Activated CD8-positive, alpha-beta memory T cell treated with anti-CD3 and anti-CD28 coated beads, Interleukin-2, amount 50 U/mL, for 24 hours (primary cell): ENCODE data around the gene MAFG.

Experiments used
- DNase-seq: peaks from one replicate; pipeline ENCODE4 v3.0.0-alpha.2; 2020; ENCODE audit errors: extremely low read depth

MAFG gene

GRCh38 chr17:81939881-81940385 is 12.4 kb upstream of the MAFG start:
- DNase-seq, result no peak

DNA sequence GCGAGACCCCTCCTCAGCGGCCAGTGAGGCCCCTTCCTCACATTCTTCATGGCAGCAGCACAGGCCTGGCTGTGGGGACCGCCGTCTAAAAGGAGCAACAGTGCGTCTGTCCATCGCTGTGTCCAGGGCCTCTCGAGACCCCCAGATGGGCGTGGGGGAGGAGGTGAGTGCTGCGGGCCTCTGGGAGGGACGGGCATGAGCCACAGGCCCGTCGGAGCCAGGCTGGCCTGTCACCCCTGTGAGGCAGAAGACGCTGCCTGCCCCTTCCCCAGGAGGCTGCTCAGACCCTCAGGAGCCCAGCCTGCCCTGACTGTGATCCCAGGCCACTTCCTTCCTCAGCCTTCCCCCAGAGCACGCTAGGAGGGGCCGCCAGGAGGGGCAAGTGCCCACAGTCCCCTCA is 11.7 kb upstream of the MAFG start:
- DNase-seq, result no peak

DNA sequence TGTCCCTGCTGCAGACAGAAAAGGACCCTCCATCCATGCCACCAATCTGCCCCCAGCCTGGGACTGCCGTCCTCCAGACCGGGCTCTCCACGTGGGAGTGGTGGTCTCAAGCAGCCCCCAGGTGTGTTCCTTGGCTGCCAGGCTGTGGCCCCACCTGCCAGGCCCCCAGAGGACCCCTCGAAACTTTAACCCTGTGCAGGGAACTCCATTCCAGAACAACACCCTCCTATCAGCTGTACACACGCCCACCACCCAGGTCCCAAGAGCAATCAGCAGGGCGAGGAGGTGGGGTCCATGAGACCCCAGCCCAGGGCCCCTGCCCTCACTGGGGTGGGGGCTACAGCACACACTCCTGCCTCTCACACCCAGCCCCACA is 8.2 kb upstream of the MAFG start:
- DNase-seq, result no peak

GRCh38 chr17:81934850-81935708 is 7.5 kb upstream of the MAFG start:
- DNase-seq, result no peak

GRCh38 chr17:81934098-81934757 is 6.7 kb upstream of the MAFG start:
- no peak for DNase-seq

- DNase-seq, result no peak
These were observed 5.7 kb upstream of the MAFG start for GRCh38 chr17:81933178-81933699.

- no peak for DNase-seq
These were observed 4.9 kb upstream of the MAFG start for GRCh38 chr17:81932333-81932983.

DNA sequence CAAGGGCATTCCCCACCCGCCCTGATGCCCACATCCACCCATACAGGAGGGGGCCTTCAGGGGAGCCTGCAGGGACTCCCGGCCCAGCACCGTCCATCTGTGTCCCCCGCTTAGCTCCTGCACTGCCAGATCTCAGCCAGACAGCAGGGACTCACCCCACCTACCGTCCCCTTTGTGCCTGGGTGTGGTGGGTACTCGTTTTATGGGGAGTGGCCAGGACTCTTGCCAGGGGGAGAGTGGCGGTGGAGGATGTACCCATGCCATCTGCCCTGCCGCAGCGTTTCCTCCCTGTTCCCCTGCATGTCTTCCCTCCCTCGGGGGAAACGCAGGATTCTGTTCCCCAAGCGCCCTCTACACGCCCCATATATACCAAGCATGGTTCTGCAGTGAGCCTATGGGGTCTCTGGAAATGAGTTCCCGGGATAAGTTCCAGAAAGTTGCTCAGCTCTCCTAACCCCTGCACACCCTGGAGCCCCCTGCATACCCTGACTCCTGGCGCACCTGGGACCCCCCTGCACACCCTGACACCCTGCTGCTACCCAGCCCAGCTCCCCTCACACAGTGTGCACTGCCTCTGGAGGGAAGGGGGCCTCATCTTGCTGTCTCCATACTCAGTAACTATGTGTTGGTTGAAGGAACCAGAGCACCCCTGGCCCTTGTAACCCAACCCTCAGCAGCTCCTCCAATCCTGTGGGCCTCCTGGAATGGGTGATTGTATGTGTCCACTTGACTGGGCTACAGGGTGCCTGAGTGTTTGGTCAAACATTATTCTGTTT is 4.2 kb upstream of the MAFG start:
- DNase-seq, result no peak

- no peak for DNase-seq
These were observed 3.6 kb upstream of the MAFG start for GRCh38 chr17:81931189-81931556.

DNA sequence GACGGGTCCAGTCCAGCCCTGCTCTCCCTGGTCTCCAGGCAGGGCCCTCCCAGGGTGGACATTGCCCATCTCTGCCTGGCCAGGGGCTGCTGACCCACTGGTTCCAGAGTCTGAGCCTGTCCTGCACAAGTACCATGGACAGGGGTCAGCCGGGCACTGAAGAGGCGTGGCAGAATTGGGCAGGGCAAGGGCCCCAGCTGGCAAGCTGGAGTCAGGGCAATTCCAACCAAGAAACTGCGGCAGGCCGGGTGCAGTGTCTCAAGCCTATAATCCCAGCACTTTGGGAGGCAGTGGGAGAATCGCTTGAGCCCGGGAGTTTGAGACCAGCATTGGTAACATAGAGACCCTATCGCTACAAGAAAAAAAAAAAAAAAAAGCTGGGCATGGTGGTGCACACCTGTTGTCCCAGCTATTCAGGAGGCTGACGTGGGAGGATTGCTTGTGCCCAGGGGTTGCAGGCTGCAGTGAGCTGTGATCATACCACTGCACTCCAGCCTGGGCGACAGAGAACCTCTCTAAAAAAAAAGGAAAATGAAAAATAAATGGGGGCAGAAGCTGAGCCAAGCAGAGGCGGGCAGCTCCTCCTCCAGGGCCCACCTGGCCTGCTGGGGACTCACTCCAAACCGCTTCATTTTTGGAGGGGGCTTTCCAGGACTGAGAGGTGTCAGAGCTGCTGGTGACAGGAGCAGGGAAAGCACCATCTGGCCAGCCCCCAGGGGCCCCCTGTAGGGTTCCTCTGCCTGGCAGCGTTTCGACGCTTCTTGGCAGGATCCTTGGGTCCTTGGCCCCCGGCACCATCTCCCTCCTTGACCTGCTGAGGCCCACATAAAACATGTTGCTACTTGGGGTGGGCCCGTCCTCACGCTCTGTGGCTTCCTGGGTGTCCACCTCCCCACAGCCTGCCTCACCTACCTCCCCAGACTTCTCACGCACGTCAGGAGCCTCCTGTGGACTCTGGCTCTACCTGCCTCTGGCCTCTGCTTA is 2.9 kb upstream of the MAFG start:
- no peak for DNase-seq

- DNase-seq, result no peak
These were observed 2.0 kb upstream of the MAFG start for GRCh38 chr17:81929253-81930141.

DNA sequence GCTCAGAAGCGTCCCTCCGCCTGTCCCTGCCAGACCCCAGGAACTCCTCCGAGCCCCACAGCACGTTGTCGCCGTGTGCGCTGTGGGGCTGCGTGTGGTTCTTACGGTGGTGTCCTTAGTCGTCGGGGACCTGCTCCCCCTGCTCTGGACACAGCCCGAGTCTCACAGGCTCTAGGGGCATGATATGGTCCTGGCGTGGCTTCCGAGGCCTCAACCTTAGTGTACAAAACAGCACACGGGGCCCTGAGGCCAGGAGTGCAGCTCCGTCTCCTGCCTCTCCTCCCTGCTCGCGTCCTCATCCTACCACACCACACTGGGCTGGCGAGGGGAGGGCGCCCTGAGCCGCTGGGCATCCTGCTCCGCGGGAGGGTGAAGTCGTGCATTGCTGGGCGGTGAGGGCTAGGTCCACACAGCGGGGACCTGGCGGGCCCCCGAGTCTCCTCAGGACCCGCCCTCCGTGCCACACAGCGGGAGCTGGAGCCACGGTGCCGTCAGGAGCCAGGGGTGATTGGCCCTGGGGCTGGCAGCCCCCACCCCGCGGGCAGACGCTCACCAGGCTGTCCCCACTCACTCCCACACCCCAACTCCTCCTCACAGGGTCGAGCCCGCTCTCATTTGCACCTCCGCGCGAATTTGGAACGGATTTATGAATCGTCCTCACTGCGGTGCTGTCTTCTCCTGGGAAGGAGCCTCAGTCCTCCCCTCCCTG is 1.2 kb upstream of the MAFG start:
- DNase-seq, result no peak

- DNase-seq, result no peak
These were observed 333 bp downstream of the MAFG start for GRCh38 chr17:81927152-81927652.

DNA sequence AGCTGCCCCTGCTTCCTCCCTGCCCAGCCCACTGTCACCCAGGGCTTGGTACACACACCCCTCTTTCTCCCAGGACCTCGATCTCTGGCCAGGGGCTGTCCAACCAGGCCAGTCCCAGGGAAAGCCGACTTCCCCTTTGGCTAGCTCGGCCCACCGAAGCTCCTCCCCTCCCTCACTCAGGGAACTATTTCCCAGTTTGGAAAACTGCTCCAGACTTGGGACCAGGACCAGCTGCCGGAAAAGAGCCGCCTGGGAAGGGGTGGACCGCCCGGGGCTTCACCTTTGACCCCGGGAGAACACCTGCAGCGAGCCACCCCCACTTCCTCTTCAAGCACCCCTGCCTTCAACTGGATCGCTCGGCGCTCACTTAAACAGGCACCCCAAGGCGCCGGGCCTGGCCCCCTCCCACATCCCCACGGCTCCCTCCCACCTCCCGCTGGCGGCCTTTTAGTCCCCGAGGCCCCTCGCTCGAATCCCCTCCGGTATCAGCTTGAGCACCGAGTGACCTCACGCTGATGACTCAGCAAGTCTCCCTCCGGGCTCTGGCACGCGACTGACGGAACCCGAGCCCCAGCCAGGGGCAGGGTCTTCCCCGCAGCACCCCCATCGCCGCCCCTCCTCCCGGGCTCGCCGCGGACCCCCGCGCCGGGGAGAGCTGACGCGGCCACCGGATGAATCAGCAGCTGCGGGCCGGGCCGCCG is 934 bp downstream of the MAFG start:
- no peak for DNase-seq

DNA sequence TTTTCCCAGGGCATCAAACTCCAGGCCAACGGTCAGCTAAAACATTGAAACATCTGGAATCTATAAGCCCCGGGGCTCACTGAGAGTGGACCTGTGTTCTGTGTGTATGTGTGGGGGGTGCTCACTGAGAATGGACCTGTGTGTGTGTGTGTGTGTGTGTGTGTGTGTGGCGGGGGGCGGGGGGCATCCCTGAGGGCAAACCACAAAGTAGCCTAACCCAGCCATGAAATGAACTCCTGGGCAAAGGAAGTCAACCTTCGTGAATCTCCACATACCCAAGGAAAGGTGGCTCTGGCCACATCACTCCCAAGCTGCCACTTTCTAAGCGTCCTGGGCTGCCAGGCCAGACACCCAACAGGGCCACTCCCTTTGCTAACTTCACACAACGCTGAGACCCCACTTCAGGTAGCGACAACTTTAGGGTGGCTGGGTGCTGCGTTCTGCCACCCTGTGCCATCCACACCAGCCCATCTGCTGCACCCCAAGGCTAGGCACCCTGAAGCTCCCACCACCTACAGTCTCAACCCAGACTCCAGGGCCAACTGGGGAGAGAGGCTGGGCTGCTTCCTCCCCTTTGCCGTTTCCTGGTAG is 1.6 kb downstream of the MAFG start:
- DNase-seq, result no peak

DNA sequence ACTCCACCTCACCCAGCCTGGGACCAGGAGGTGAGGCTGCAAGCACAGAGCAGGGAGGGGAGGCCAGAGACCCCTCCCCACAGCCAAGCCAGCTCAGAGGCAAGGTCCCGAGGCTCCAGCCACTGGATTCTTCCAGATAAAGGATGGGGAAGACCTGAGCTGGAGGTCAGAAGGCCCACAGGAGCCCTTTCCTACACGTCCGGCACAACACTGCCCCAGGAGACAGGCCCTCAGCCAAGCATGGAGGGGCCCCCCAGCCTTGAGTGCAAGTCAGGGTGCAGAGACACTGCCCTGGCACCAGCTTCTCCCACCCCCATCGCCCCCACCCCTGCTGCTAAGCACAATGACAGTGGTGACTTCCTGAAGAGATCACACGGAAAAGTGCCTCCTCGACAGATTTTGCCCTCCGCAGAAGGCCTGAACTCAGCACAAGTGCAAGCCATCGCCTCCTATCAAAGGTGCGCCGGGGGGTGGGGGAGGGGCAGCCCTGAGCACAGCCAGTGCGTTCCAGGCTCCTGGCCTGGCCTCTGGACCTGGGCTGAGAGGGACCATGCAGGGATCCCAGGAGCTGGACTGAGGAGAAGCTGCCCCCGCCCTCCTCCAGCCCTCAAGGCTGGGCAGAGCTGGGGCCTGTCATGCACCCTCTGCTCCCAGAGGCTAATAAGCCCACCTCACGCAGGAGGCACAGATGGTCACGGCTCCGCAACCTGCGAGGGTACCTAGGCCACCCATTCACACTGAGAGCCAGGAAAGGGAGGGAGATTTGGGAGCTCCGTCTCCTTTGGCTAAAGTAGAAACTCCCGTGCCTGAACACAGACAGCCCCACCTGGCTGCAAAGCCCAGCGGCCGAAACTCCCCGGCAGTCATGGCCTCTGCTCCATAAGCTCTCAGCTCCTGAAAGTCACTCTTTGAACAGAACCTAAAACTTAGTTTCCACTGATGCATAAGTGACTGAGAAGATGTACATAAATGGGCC is 2.7 kb downstream of the MAFG start:
- no peak for DNase-seq
